ENCODE measurements around the gene FREM1. TPM values are rescaled to one million over a fixed set of nuclear protein-coding genes. Genes with fewer than 3 reads are reported as not detected.

Gene FREM1
- total RNA-seq, 4 donors from 2014 or later: 0.68 to 3.4 (median 1.7) TPM

DNA sequence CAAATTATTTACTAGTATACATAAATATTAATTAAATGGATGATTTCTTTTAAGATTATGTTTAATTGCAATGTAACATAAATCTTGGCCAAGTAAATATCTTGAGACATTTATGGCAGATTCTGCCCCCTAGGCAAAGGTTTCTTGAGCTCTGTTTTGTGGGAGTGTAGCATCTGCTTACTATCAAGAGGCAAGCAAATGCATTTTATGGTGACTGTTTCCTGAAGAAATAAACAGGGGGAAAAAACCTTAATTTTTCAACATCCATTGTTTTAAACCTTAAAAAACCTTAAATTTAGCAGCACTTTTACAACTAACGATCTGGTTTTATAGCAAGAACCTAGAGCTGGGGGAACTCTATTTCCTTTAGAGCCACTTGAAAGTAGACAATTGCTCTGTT is 25.7 kb upstream of the FREM1 start:
- Histone ChIP-seq H3K9me3 (no peaks in the 10 kb centered on the region), H3K36me3 (no peaks in the 10 kb centered on the region), H3K27me3 (no peaks in the 10 kb centered on the region), H3K4me3 (replicated peaks in 1 of 3) (no peak overlapping the region), H3K27ac (no peak overlapping the region), H3K4me1 (no peaks in the 10 kb centered on the region)
- DNase-seq: no peak
- 42 to 44% methylated on average over 1 of the region's 1 CpG for WGBS, 2 donors
- intact Hi-C loops (cut with DNase I): no loop called here
- no peak for TF ChIP-seq POLR2A (IDR thresholded peaks at IDR 0.05)
- TF ChIP-seq, protein P1, sequence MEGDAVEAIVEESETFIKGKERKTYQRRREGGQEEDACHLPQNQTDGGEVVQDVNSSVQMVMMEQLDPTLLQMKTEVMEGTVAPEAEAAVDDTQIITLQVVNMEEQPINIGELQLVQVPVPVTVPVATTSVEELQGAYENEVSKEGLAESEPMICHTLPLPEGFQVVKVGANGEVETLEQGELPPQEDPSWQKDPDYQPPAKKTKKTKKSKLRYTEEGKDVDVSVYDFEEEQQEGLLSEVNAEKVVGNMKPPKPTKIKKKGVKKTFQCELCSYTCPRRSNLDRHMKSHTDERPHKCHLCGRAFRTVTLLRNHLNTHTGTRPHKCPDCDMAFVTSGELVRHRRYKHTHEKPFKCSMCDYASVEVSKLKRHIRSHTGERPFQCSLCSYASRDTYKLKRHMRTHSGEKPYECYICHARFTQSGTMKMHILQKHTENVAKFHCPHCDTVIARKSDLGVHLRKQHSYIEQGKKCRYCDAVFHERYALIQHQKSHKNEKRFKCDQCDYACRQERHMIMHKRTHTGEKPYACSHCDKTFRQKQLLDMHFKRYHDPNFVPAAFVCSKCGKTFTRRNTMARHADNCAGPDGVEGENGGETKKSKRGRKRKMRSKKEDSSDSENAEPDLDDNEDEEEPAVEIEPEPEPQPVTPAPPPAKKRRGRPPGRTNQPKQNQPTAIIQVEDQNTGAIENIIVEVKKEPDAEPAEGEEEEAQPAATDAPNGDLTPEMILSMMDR (IDR thresholded peaks at IDR 0.05): no peak

DNA sequence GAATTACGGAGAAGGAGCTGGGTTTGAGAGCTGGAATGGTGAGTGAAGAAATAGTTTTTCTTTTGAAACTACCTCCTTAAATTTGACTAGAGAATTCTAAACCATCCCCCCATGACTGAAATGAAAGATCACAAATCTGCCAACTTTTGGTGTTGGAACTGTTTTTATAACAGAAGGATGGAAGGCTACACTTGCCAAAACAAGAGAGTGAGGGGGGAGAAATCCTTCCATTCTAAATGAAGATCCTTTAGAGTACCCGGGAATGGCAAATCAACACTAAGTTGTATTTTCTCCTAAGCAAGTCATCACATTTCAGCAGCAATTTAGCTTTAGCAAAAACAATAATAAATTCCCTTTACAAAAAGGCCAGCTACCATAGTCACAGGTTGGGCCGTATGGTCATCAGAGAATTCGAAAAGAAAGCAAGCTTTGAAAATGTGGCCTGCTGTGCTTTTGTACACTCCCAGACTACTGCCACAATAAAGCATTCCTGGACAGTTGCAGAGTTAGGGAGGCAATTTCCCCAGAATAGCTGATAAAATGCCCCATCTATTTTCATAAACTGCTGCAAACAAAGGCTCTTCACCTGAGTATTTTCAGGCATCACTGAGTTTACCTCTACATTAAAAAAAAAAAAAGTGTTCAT is 25.0 kb upstream of the FREM1 start:
- Histone ChIP-seq H3K36me3 (no peaks in the 10 kb centered on the region), H3K4me1 (no peaks in the 10 kb centered on the region), H3K27ac (no peak overlapping the region), H3K27me3 (no peaks in the 10 kb centered on the region), H3K9me3 (no peaks in the 10 kb centered on the region), H3K4me3 (replicated peaks in 1 of 3) (no peak overlapping the region)
- no peak for TF ChIP-seq POLR2A (IDR thresholded peaks at IDR 0.05)
- TF ChIP-seq, protein P1 (IDR thresholded peaks at IDR 0.05): no peak
- intact Hi-C loops (cut with DNase I): no loop called here
- no peak for DNase-seq
- WGBS, 2 donors: 46 to 55% methylated on average over 4 of the region's 4 CpGs

- WGBS, 2 donors: 82 to 83% methylated on average over 2 of the region's 2 CpGs
- Histone ChIP-seq H3K27ac (no peak overlapping the region), H3K36me3 (no peaks in the 10 kb centered on the region), H3K27me3 (no peaks in the 10 kb centered on the region), H3K4me3 (replicated peaks in 1 of 3) (no peak overlapping the region), H3K9me3 (no peaks in the 10 kb centered on the region), H3K4me1 (no peaks in the 10 kb centered on the region)
- intact Hi-C loops (cut with DNase I): no loop called here
- no peak for DNase-seq
- no peak for TF ChIP-seq POLR2A (IDR thresholded peaks at IDR 0.05)
- TF ChIP-seq, protein P1 (IDR thresholded peaks at IDR 0.05): no peak
These were observed 22.4 kb upstream of the FREM1 start for GRCh38 chr9:14932641-14933040.

GRCh38 chr9:14932231-14932630 is 22.0 kb upstream of the FREM1 start:
- DNase-seq: no peak
- intact Hi-C loops (cut with DNase I): no loop called here
- no peak for TF ChIP-seq POLR2A (IDR thresholded peaks at IDR 0.05)
- TF ChIP-seq, protein P1 (IDR thresholded peaks at IDR 0.05): no peak
- Histone ChIP-seq H3K27me3 (no peaks in the 10 kb centered on the region), H3K9me3 (no peaks in the 10 kb centered on the region), H3K36me3 (no peaks in the 10 kb centered on the region), H3K4me1 (no peaks in the 10 kb centered on the region), H3K27ac (no peak overlapping the region), H3K4me3 (replicated peaks in 1 of 3) (no peak overlapping the region)

DNA sequence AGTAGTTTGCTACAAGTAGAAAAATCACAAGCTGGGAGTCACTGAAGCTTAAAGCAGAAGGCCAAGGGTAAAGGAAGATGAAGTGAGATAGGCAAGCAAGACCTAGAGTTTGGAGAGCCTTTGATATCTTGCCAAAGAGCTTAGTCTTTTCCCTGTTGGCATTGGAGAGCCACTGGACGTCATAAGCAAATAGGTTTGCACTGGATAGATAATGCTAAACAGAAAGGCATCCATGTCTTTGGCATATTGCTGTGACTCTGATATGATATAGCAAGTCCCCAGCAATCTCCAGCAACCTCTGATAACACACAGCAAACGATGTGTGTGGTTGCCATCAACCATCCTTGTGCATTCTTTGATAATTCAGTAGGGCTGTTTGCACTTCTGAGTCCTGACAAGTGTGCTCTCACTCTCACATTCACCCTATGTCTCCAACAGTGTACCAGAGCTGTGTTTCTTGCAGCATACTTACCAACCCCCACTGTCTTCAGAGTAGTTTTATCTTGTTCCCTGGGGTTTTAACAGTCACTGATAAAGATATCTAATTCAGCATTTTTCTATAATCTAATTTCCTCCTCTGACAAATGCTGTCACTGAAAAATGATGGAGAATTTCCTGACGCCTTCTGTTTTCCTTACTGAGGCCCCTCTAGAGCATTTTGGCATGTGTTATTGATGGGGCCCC is 16.9 kb upstream of the FREM1 start:
- Histone ChIP-seq H3K4me3 (replicated peaks in 1 of 3) (no peak overlapping the region), H3K36me3 (no peaks in the 10 kb centered on the region), H3K27me3 (no peaks in the 10 kb centered on the region), H3K27ac (no peak overlapping the region), H3K4me1 (no peaks in the 10 kb centered on the region), H3K9me3 (no peaks in the 10 kb centered on the region)
- WGBS, 2 donors: 37% methylated on average over 3 of the region's 3 CpGs
- no peak for TF ChIP-seq POLR2A (IDR thresholded peaks at IDR 0.05)
- TF ChIP-seq, protein P1 (IDR thresholded peaks at IDR 0.05): no peak
- DNase-seq: no peak
- intact Hi-C loops (cut with DNase I): no loop called here

Data from thyroid gland (tissue), 4 donors.